Tibial artery (tissue), 4 donors: ENCODE measurements around the gene PRDM16.

Experiments used
- DNase-seq, 2 donors: peaks; one replicate each; pipeline ENCODE4 v3.0.0-alpha.2; 2019
- H3K27ac ChIP-seq, 2 donors: fragments of 200-600 bp; sonication (generic) in 1 of 2; 1 replicate in 1 of 2; 2 replicates in 1 of 2; pipeline ENCODE4 v1.5.1; 2018 to 2019; ENCODE audit warnings: mild to moderate bottlenecking in 1 of 2
- H3K27me3 ChIP-seq, 2 donors: fragments of 200-600 bp; sonication (generic) in 1 of 2; one replicate each; pipeline versions ENCODE4 v1.5.1 to v1.6.0; 2016 to 2019
- H3K36me3 ChIP-seq, 3 donors: fragments of 200-600 bp; sonication (generic) in 2 of 3; one replicate each; pipeline ENCODE4 v1.5.1; 2016 to 2019; ENCODE audit warnings: mild to moderate bottlenecking in 2 of 3
- H3K4me1 ChIP-seq, 4 donors: fragments of 200-600 bp; sonication (generic) in 2 of 4; 1 replicate in 3 of 4; 2 replicates in 1 of 4; pipeline ENCODE4 v1.5.1; 2016 to 2019
- H3K4me3 ChIP-seq, 2 donors: fragments of 200-600 bp; sonication (generic) in 1 of 2; 1 replicate in 1 of 2; 2 replicates in 1 of 2; pipeline ENCODE4 v1.5.1; 2018 to 2019; ENCODE audit warnings: mild to moderate bottlenecking in 2 of 2
- H3K9me3 ChIP-seq, 3 donors: fragments of 200-600 bp; sonication (generic) in 1 of 3; one replicate each; pipeline ENCODE4 v1.5.1; 2016 to 2019
- CTCF ChIP-seq, 2 experiments: fragments of 200-600 bp in 1 of 2; fragments of 450-650 bp in 1 of 2; IDR thresholded peaks; one replicate each; pipeline ENCODE4 v1.5.1; 2017 to 2019; ENCODE audit warnings: antibody characterized with exemption in 2 of 2, mild to moderate bottlenecking in 1 of 2, moderate library complexity in 1 of 2
- intact Hi-C: fragments of 100-400 bp; cut with DNase I; formaldehyde crosslinking; loops from one replicate; pipeline ENCODE4 v1.15.0; 2023; ENCODE audit warnings: low total_unique reads

The PRDM16 gene

GRCh38 chr1:3094863-3095780 lies 26.1 kb downstream of the PRDM16 start:
- no peaks in the 10 kb centered on the region for H3K36me3 ChIP-seq
- H3K4me3 ChIP-seq, result no peak overlapping the region
- no peak for TF ChIP-seq CTCF (IDR thresholded peaks at IDR 0.05)
- no peaks in the 10 kb centered on the region for H3K27me3 ChIP-seq
- peak overlapping the region; percentile 30 to 47 for H3K27ac ChIP-seq
- intact Hi-C loops, result no loop called here
- no peaks in the 10 kb centered on the region for H3K9me3 ChIP-seq
- no peak for DNase-seq
- peaks cover 0 to 95% (median 40%) of the 10 kb centered on the region in 4 donors for H3K4me1 ChIP-seq

GRCh38 chr1:3096345-3096744 lies 27.3 kb downstream of the PRDM16 start:
- no peaks in the 10 kb centered on the region for H3K27me3 ChIP-seq
- H3K4me1 ChIP-seq, result peaks cover 0 to 95% (median 50%) of the 10 kb centered on the region in 4 donors
- no peak for TF ChIP-seq CTCF (IDR thresholded peaks at IDR 0.05)
- DNase-seq, result no peak
- intact Hi-C loops, result no loop called here
- H3K4me3 ChIP-seq, result no peak overlapping the region
- H3K9me3 ChIP-seq, result no peaks in the 10 kb centered on the region
- peak overlapping the region in 1 of 2 donors; percentile 47 for H3K27ac ChIP-seq
- H3K36me3 ChIP-seq, result no peaks in the 10 kb centered on the region

GRCh38 chr1:3097231-3097630 lies 28.2 kb downstream of the PRDM16 start:
- H3K27me3 ChIP-seq, result no peaks in the 10 kb centered on the region
- H3K4me3 ChIP-seq, result no peak overlapping the region
- H3K9me3 ChIP-seq, result no peaks in the 10 kb centered on the region
- peaks cover 0 to 96% (median 55%) of the 10 kb centered on the region in 4 donors for H3K4me1 ChIP-seq
- TF ChIP-seq CTCF (IDR thresholded peaks at IDR 0.05), result no peak
- no peaks in the 10 kb centered on the region for H3K36me3 ChIP-seq
- intact Hi-C loops, result no loop called here
- no peak overlapping the region for H3K27ac ChIP-seq
- no peak for DNase-seq

GRCh38 chr1:3097861-3098260 lies 28.9 kb downstream of the PRDM16 start:
- Histone ChIP-seq H3K36me3 (no peaks in the 10 kb centered on the region), H3K27ac (no peak overlapping the region), H3K4me3 (no peak overlapping the region), H3K9me3 (no peaks in the 10 kb centered on the region), H3K27me3 (no peaks in the 10 kb centered on the region), H3K4me1 (peaks cover 0 to 97% (median 55%) of the 10 kb centered on the region in 4 donors)
- intact Hi-C loops, result no loop called here
- TF ChIP-seq CTCF (IDR thresholded peaks at IDR 0.05), result no peak
- DNase-seq, result no peak

GRCh38 chr1:3099861-3100260 lies 30.9 kb downstream of the PRDM16 start:
- Histone ChIP-seq H3K9me3 (no peaks in the 10 kb centered on the region), H3K27me3 (no peaks in the 10 kb centered on the region), H3K4me1 (peaks cover 0 to 97% (median 50%) of the 10 kb centered on the region in 4 donors), H3K4me3 (no peak overlapping the region), H3K27ac (peak overlapping the region in 1 of 2 donors; percentile 70), H3K36me3 (no peaks in the 10 kb centered on the region)
- intact Hi-C loops, result no loop called here
- DNase-seq, result no peak
- no peak for TF ChIP-seq CTCF (IDR thresholded peaks at IDR 0.05)
